Stimulated activated CD4-positive, alpha-beta T cell treated with anti-CD3 and anti-CD28 coated beads, Interleukin-2, amount 100 ng/mL, for 4 hours (primary cell): ENCODE data around the gene FOXD1.
A peak's percentile ranks its signal among the peaks of the same experiment; 100 is the strongest.
"Not testable (repeated sequence)": the region's sequence is repeated elsewhere in the genome, so short reads cannot be mapped to it uniquely, and the experiment has no call there.

Source experiments
- DNase-seq: peaks from one replicate; pipeline ENCODE4 v3.0.0-alpha.2; 2020; ENCODE audit warnings: low read depth

Gene FOXD1

GRCh38 chr5:73464016-73464745 lies 15.6 kb upstream of the FOXD1 start:
- no peak for DNase-seq

GRCh38 chr5:73460133-73460532 lies 11.6 kb upstream of the FOXD1 start:
- no peak for DNase-seq

GRCh38 chr5:73459366-73459765 lies 10.8 kb upstream of the FOXD1 start:
- no peak for DNase-seq

GRCh38 chr5:73456462-73456861 lies 7.9 kb upstream of the FOXD1 start:
- not testable (repeated sequence) for DNase-seq

GRCh38 chr5:73454379-73455036 lies 5.9 kb upstream of the FOXD1 start:
- DNase-seq = no peak

- DNase-seq = no peak
Measured at GRCh38 chr5:73452215-73452614, 3.6 kb upstream of the FOXD1 start.

GRCh38 chr5:73451224-73452130 lies 2.9 kb upstream of the FOXD1 start:
- peak; percentile 43 for DNase-seq

GRCh38 chr5:73450672-73451223 lies 2.2 kb upstream of the FOXD1 start:
- no peak for DNase-seq

- no peak for DNase-seq
Measured at GRCh38 chr5:73450137-73450536, 1.6 kb upstream of the FOXD1 start.

- peak; percentile 23 for DNase-seq
Measured at GRCh38 chr5:73447530-73448462, 781 bp downstream of the FOXD1 start.

- no peak for DNase-seq
Measured at GRCh38 chr5:73446631-73447529, 1.7 kb downstream of the FOXD1 start.

- no peak for DNase-seq
Measured at GRCh38 chr5:73445665-73446630, 2.6 kb downstream of the FOXD1 start.

- DNase-seq = no peak
Measured at GRCh38 chr5:73444499-73445438, 3.8 kb downstream of the FOXD1 start.

- DNase-seq = no peak
Measured at GRCh38 chr5:73443829-73444498, 4.6 kb downstream of the FOXD1 start.

GRCh38 chr5:73442996-73443627 lies 5.5 kb downstream of the FOXD1 start:
- no peak for DNase-seq

GRCh38 chr5:73442231-73442811 lies 6.3 kb downstream of the FOXD1 start:
- no peak for DNase-seq
